Epithelial cell of proximal tubule (primary cell): ENCODE results near the gene ADAT3. TPM values are rescaled to one million over a fixed set of nuclear protein-coding genes. Genes with fewer than 3 reads are reported as not detected.

Experiments
- DNase-seq: peaks from one replicate; pipeline ENCODE4 v3.0.0-alpha.2; 2011; ENCODE audit warnings: low read depth
- H3K4me3 ChIP-seq: 2 replicates; pipeline ENCODE4 v1.5.1; 2011; ENCODE audit warnings: low read depth, mild to moderate bottlenecking, low read length
- CTCF ChIP-seq: conservative IDR thresholded peaks from 2 replicates; pipeline ENCODE4 v1.5.1; 2012; ENCODE audit warnings: low read depth, mild to moderate bottlenecking, low read length
- total RNA-seq: library from RNA; depleted of rRNA; stranded (reverse); fragments of >200 nt; gene quantifications from 2 replicates; pipeline ENCODE4 v1.2.3, GENCODE V29; 2015

Gene ADAT3
- total RNA-seq, 1 donor from 2014 or later: 10.3 TPM

- TF ChIP-seq CTCF: no peak
- H3K4me3 ChIP-seq: no peak overlapping the region
- DNase-seq: no peak
Measured at GRCh38 chr19:1956868-1957492, 51.8 kb downstream of the ADAT3 start.

GRCh38 chr19:1957562-1958248 is 52.5 kb downstream of the ADAT3 start:
- no peak for DNase-seq
- no peak for TF ChIP-seq CTCF
- H3K4me3 ChIP-seq: no peak overlapping the region

- no peak for TF ChIP-seq CTCF
- no peak overlapping the region for H3K4me3 ChIP-seq
- no peak for DNase-seq
Measured at GRCh38 chr19:1959928-1960589, 54.9 kb downstream of the ADAT3 start.

GRCh38 chr19:1961000-1961883 is 56.0 kb downstream of the ADAT3 start:
- no peak for DNase-seq
- no peak for TF ChIP-seq CTCF
- peak overlapping the region; percentile 34 for H3K4me3 ChIP-seq

GRCh38 chr19:1962674-1963073 is 57.5 kb downstream of the ADAT3 start:
- DNase-seq: no peak
- TF ChIP-seq CTCF: no peak
- no peak overlapping the region for H3K4me3 ChIP-seq

Other genes starting within 250 kb of the ADAT3 start
- gene ONECUT3, start 151.9 kb upstream of the ADAT3 start, total RNA-seq: not detected in 2 replicates
- gene ATP8B3, start 93.1 kb upstream of the ADAT3 start, total RNA-seq: 1.7 and 4.6 TPM in 2 replicates
- gene REXO1, start 56.9 kb upstream of the ADAT3 start, total RNA-seq: 14.5 and 18.4 TPM in 2 replicates
- 28.1 and 28.8 TPM in 2 replicates for gene KLF16, start 41.8 kb upstream of the ADAT3 start, total RNA-seq
- 83.4 and 112 TPM in 2 replicates for gene ABHD17A, start 19.9 kb upstream of the ADAT3 start, total RNA-seq
- 108 and 134 TPM in 2 replicates for gene SCAMP4, start within 50 bp of the ADAT3 start, total RNA-seq
- gene CSNK1G2, start 35.8 kb downstream of the ADAT3 start, total RNA-seq: 82.9 and 85.4 TPM in 2 replicates
- gene BTBD2, start 110.3 kb downstream of the ADAT3 start, total RNA-seq: 56.2 and 59.7 TPM in 2 replicates
- gene MKNK2, start 145.8 kb downstream of the ADAT3 start, total RNA-seq: 118 and 154 TPM in 2 replicates
- 29.9 and 36.0 TPM in 2 replicates for gene MOB3A, start 190.9 kb downstream of the ADAT3 start, total RNA-seq
- gene IZUMO4, start 191.5 kb downstream of the ADAT3 start, total RNA-seq: 1.0 and 5.2 TPM in 2 replicates
- 101 and 141 TPM in 2 replicates for gene AP3D1, start 246.2 kb downstream of the ADAT3 start, total RNA-seq